IMR-90 (cell line): ENCODE data around the gene DDX41. TPM values are rescaled to one million over a fixed set of nuclear protein-coding genes. Genes with fewer than 3 reads are reported as not detected.

Source experiments
- ATAC-seq: fragments of 200-7000 bp; cut with Tn5 transposase; 2 replicates; pipeline ENCODE4 v1.9.1; 2020; ENCODE audit warnings: low read depth, mild to moderate bottlenecking, moderate library complexity
- BruUV-seq: library from RNA; stranded (reverse); fragments of 400-500 nt; replicated peaks from 2 replicates; lab custom pipeline; 2021; lab: Mats Ljungman, UMichigan
- CTCF ChIA-PET: fragments of 300-600 bp; formaldehyde crosslinking; extraction: SDS; loops from one replicate; lab custom pipeline; 2021; ENCODE audit warnings: antibody characterized with exemption; lab: Yijun Ruan, JAX
- POLR2A ChIA-PET: fragments of 300-600 bp; sonication (Branson Sonifier 250); formaldehyde crosslinking; loops from one replicate; lab custom pipeline; 2022; ENCODE audit warnings: antibody characterized with exemption; ENCODE audit not compliant: unreplicated experiment; lab: Charles Lee
- DNase-seq: peaks from one replicate; pipeline ENCODE4 v3.0.0; 2013
- H2AFZ ChIP-seq: replicated peaks from 2 replicates; pipeline ENCODE3; 2013; ENCODE audit warnings: low read length, mild to moderate bottlenecking; ENCODE audit not compliant: poor library complexity
- H2AK5ac ChIP-seq: 2 replicates; pipeline ENCODE4 v1.6.1; 2013; ENCODE audit warnings: low read depth, low read length, inconsistent platforms
- H2AK9ac ChIP-seq: replicated peaks from 2 replicates; pipeline ENCODE3; 2013; ENCODE audit warnings: mild to moderate bottlenecking, low read depth, low read length, moderate library complexity; ENCODE audit not compliant: poor library complexity
- H2BK120ac ChIP-seq: 2 replicates; pipeline ENCODE4 v1.6.1; 2013; ENCODE audit warnings: low read depth, low read length, inconsistent platforms
- H2BK15ac ChIP-seq: 3 replicates; pipeline ENCODE4 v1.6.1; 2013; ENCODE audit warnings: low read depth, low read length, inconsistent platforms
- H2BK20ac ChIP-seq: 2 replicates; pipeline ENCODE4 v1.6.1; 2013; ENCODE audit warnings: low read depth, mild to moderate bottlenecking, inconsistent platforms, low read length, moderate library complexity
- H2BK5ac ChIP-seq: 2 replicates; pipeline ENCODE4 v1.6.1; 2013; ENCODE audit warnings: mild to moderate bottlenecking, low read depth, low read length, inconsistent platforms; ENCODE audit not compliant: poor library complexity, severe bottlenecking
- H3K14ac ChIP-seq: replicated peaks from 2 replicates; pipeline ENCODE4 v1.6.1; 2013; ENCODE audit warnings: low read depth, low read length, inconsistent platforms
- H3K18ac ChIP-seq: 2 replicates; pipeline ENCODE4 v1.6.1; 2013; ENCODE audit warnings: low read depth, low read length, control low read depth
- H3K23ac ChIP-seq: 2 replicates; pipeline ENCODE4 v1.6.1; 2013; ENCODE audit warnings: low read depth, low read length, inconsistent platforms
- H3K27ac ChIP-seq: 2 replicates; pipeline ENCODE4 v1.5.1; 2013; ENCODE audit warnings: mild to moderate bottlenecking, control low read depth, low read length; ENCODE audit not compliant: insufficient read depth
- H3K27me3 ChIP-seq: 2 replicates; pipeline ENCODE4 v1.6.1; 2013; ENCODE audit warnings: low read length; ENCODE audit not compliant: control insufficient read depth, insufficient read depth
- H3K36me3 ChIP-seq: 2 replicates; pipeline ENCODE4 v1.6.1; 2013; ENCODE audit warnings: low read length, mixed read lengths; ENCODE audit not compliant: control insufficient read depth, insufficient read depth
- H3K4ac ChIP-seq: 2 replicates; pipeline ENCODE4 v1.6.1; 2013; ENCODE audit warnings: low read depth, low read length, inconsistent platforms
- H3K4me1 ChIP-seq: 2 replicates; pipeline ENCODE4 v1.6.1; 2013; ENCODE audit warnings: low read length, mixed read lengths; ENCODE audit not compliant: control insufficient read depth, insufficient read depth
- H3K4me2 ChIP-seq: 2 replicates; pipeline ENCODE4 v1.6.1; 2013; ENCODE audit warnings: low read depth, mild to moderate bottlenecking, control low read depth, low read length, moderate library complexity
- H3K4me3 ChIP-seq: 2 replicates; pipeline ENCODE4 v1.5.1; 2013; ENCODE audit warnings: low read depth, mild to moderate bottlenecking, control low read depth, low read length, moderate library complexity; ENCODE audit not compliant: insufficient read depth
- H3K56ac ChIP-seq: 2 replicates; pipeline ENCODE4 v1.6.1; 2013; ENCODE audit warnings: low read length, inconsistent platforms; ENCODE audit not compliant: insufficient read depth; ENCODE audit errors: extremely low read depth
- H3K79me1 ChIP-seq, 2 experiments: 2 replicates each; pipeline ENCODE4 v1.6.1; 2013; ENCODE audit warnings: low read length in 2 of 2, inconsistent platforms in 1 of 2, low read depth in 1 of 2
- H3K9ac ChIP-seq: 2 replicates; pipeline ENCODE4 v1.6.1; 2013; ENCODE audit warnings: low read depth, low read length, control low read depth
- H3K9me1 ChIP-seq: 2 replicates; pipeline ENCODE4 v1.6.1; 2013; ENCODE audit warnings: low read length, inconsistent platforms; ENCODE audit not compliant: insufficient read depth
- H3K9me3 ChIP-seq: 2 replicates; pipeline ENCODE4 v1.6.1; 2013; ENCODE audit warnings: low read length; ENCODE audit not compliant: control insufficient read depth, insufficient read depth
- H4K20me1 ChIP-seq: 2 replicates; pipeline ENCODE4 v1.6.1; 2013; ENCODE audit warnings: low read length, inconsistent platforms; ENCODE audit not compliant: insufficient read depth
- H4K5ac ChIP-seq: 2 replicates; pipeline ENCODE4 v1.6.1; 2013; ENCODE audit warnings: mild to moderate bottlenecking, low read depth, low read length, control low read depth
- H4K8ac ChIP-seq, 2 experiments: 2 replicates each; pipeline ENCODE4 v1.6.1; 2013; ENCODE audit warnings: low read depth in 2 of 2, low read length in 2 of 2, control low read depth in 1 of 2, inconsistent platforms in 1 of 2
- H4K91ac ChIP-seq: 2 replicates; pipeline ENCODE4 v1.6.1; 2013; ENCODE audit warnings: low read depth, low read length, inconsistent platforms; ENCODE audit not compliant: insufficient read depth
- BHLHE40 ChIP-seq: fragments of 150-350 bp; IDR thresholded peaks from 2 replicates; pipeline ENCODE4 v1.6.1; 2016; ENCODE audit warnings: mild to moderate bottlenecking, low read depth, low read length
- CEBPB ChIP-seq: IDR thresholded peaks from 2 replicates; pipeline ENCODE4 v1.6.1; 2012; ENCODE audit warnings: low read depth, low read length, improper control_type of control experiment
- CHD1 ChIP-seq: IDR thresholded peaks from 2 replicates; pipeline ENCODE4 v1.6.1; 2012; ENCODE audit warnings: low read depth, low read length, improper control_type of control experiment
- FOS ChIP-seq: fragments of 150-350 bp; IDR thresholded peaks from 2 replicates; pipeline ENCODE4 v1.6.1; 2016; ENCODE audit warnings: low read depth, low read length
- MAFK ChIP-seq: IDR thresholded peaks from 2 replicates; pipeline ENCODE4 v1.6.1; 2012; ENCODE audit warnings: low read depth, low read length, improper control_type of control experiment
- MAZ ChIP-seq: IDR thresholded peaks from 2 replicates; pipeline ENCODE4 v1.6.1; 2012; ENCODE audit warnings: low read depth, mild to moderate bottlenecking, low read length, improper control_type of control experiment, moderate library complexity, borderline replicate concordance
- MXI1 ChIP-seq: IDR thresholded peaks from 2 replicates; pipeline ENCODE4 v1.6.1; 2012; ENCODE audit warnings: low read depth, mild to moderate bottlenecking, low read length, moderate library complexity, borderline replicate concordance
- NFE2L2 ChIP-seq: fragments of 150-350 bp; IDR thresholded peaks from 2 replicates; pipeline ENCODE4 v1.6.1; 2016; ENCODE audit warnings: low read depth, mild to moderate bottlenecking, low read length
- POLR2A ChIP-seq: IDR thresholded peaks from 2 replicates; pipeline ENCODE4 v1.6.1; 2012; ENCODE audit warnings: mild to moderate bottlenecking, low read depth, low read length
- RAD21 ChIP-seq: IDR thresholded peaks from 2 replicates; pipeline ENCODE4 v1.6.1; 2012; ENCODE audit warnings: low read length, improper control_type of control experiment
- RCOR1 ChIP-seq: IDR thresholded peaks from 2 replicates; pipeline ENCODE4 v1.6.1; 2012; ENCODE audit warnings: mild to moderate bottlenecking, low read length, improper control_type of control experiment; ENCODE audit not compliant: insufficient replicate concordance
- RFX5 ChIP-seq: IDR thresholded peaks from 2 replicates; pipeline ENCODE4 v1.8.0; 2012; ENCODE audit warnings: low read depth, mild to moderate bottlenecking, low read length, moderate library complexity
- SMC3 ChIP-seq: fragments of 150-350 bp; IDR thresholded peaks from 2 replicates; pipeline ENCODE4 v1.6.1; 2016; ENCODE audit warnings: low read depth, mild to moderate bottlenecking, antibody characterized with exemption, low read length, moderate library complexity
- WGBS, 2 experiments: methylation state at CpG; one replicate each; pipeline versions ENCODE4 v1.1.5 to v1.1.7; 2013; ENCODE audit warnings: missing lambda C conversion rate in 2 of 2; ENCODE audit not compliant: insufficient read length in 1 of 2; ENCODE audit errors: extremely low coverage in 2 of 2; 5-methylcytosine and 5-hydroxymethylcytosine counted together
- dilution Hi-C: fragments of 300-500 bp; cut with HindIII; formaldehyde crosslinking; loops from one replicate; pipeline ENCODE4 v1.14.3; 2018; ENCODE audit warnings: low sequenced_read_pairs; ENCODE audit not compliant: unreplicated experiment
- in situ Hi-C: fragments of 300-500 bp; cut with MboI; formaldehyde crosslinking; loops from 3 replicates; pipeline ENCODE4 v1.14.3; 2019; ENCODE audit warnings: low sequenced_read_pairs, inconsistent platforms, mixed read lengths
- intact Hi-C: fragments of 100-400 bp; cut with micrococcal nuclease; formaldehyde crosslinking; loops from 2 replicates; pipeline ENCODE4 v1.10.0; 2022
- polyA plus RNA-seq, 3 experiments: library from polyadenylated mRNA; depleted of rRNA; stranded (reverse); fragments of >200 nt; gene quantifications; 2 replicates each; pipeline ENCODE4 v1.2.3, GENCODE V29; 2012; ENCODE audit warnings: low replicate concordance in 1 of 3
- total RNA-seq: library from RNA; depleted of rRNA; stranded (reverse); fragments of >200 nt; gene quantifications from 2 replicates; pipeline ENCODE4 v1.2.3, GENCODE V29; 2012
- TF ChIP-seq, protein P1 (sequence below): fragments of 150-350 bp; IDR thresholded peaks from 2 replicates; pipeline ENCODE4 v1.6.1; 2016; ENCODE audit warnings: low read depth, mild to moderate bottlenecking, low read length, moderate library complexity, borderline replicate concordance
- TF ChIP-seq, protein P2 (sequence below): fragments of 150-350 bp; IDR thresholded peaks from 2 replicates; pipeline ENCODE4 v1.6.1; 2017; ENCODE audit warnings: mild to moderate bottlenecking, antibody characterized with exemption, low read length, low read depth
- TF ChIP-seq, protein P3 (sequence below): conservative IDR thresholded peaks from 2 replicates; pipeline ENCODE4 v1.5.1; 2012; ENCODE audit warnings: mild to moderate bottlenecking, low read depth, low read length, improper control_type of control experiment

The DDX41 gene
- total and polyA plus RNA-seq, 2 of the 4 experiments (the other 2 are of a cell fraction): 130 to 170 TPM

DNA sequence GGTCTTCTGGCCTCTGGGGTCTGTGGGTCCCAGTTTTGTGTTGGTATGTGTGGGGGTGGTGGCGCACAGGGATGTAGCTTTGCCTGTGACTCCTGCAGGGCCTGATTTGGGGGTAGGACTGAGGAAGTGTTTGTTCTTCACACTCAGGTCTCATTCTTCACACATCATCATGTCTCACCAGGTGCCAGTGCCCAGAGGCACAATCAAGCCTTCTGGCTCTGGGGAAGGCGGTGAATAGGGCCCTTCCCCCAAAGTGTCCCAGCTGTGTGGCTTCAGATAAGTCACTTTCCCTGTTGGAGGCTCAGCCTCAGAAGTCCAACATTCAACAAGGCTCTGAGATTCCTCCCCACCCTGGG is 48.5 kb downstream of the DDX41 start:
- Histone ChIP-seq H3K9ac (no peak overlapping the region), H2BK15ac (no peak overlapping the region), H3K14ac (no peak overlapping the region; the same call in 1 of the 2 replicates), H3K23ac (peak overlapping the region; percentile 39; the same call in 1 of the 2 replicates), H4K8ac (no peak overlapping the region), H2AK9ac (peak overlapping the region; percentile 79), H2BK20ac (no peak overlapping the region), H3K36me3 (peaks cover 55% of the 10 kb centered on the region), H3K9me1 (peaks cover 35% of the 10 kb centered on the region), H3K4me1 (peaks cover 35% of the 10 kb centered on the region), H3K27me3 (no peaks in the 10 kb centered on the region), H2BK5ac (peak overlapping the region; percentile 34), H3K4me2 (no peak overlapping the region), H3K27ac (no peak overlapping the region), H4K91ac (no peak overlapping the region), H3K56ac (no peak overlapping the region), H3K4me3 (no peak overlapping the region), H3K18ac (no peak overlapping the region), H4K20me1 (peaks cover 73% of the 10 kb centered on the region), H2AK5ac (peak overlapping the region; percentile 21; the same call in 1 of the 2 replicates), H2AFZ (peak overlapping the region; percentile 23), H3K4ac (peak overlapping the region; percentile 63), H4K5ac (no peak overlapping the region), H3K79me1 (peaks cover 30 to 79% of the 10 kb centered on the region in 2 experiments), H3K9me3 (no peaks in the 10 kb centered on the region), H2BK120ac (0 out of 2 replicates have a peak overlapping the region, but pooled peaks have one; percentile 32)
- ATAC-seq (no peak), DNase-seq (no peak)
- in situ Hi-C loops: no loop called here
- BruUV-seq: no TSS peak
- TF ChIP-seq RCOR1 (no peak), RAD21 (no peak), MXI1 (no peak), SMC3 (no peak), CHD1 (no peak), MAZ (no peak), CEBPB (no peak), POLR2A (no peak), NFE2L2 (no peak), MAFK (no peak), BHLHE40 (no peak), FOS (no peak), RFX5 (no peak)
- TF ChIP-seq, protein P1, sequence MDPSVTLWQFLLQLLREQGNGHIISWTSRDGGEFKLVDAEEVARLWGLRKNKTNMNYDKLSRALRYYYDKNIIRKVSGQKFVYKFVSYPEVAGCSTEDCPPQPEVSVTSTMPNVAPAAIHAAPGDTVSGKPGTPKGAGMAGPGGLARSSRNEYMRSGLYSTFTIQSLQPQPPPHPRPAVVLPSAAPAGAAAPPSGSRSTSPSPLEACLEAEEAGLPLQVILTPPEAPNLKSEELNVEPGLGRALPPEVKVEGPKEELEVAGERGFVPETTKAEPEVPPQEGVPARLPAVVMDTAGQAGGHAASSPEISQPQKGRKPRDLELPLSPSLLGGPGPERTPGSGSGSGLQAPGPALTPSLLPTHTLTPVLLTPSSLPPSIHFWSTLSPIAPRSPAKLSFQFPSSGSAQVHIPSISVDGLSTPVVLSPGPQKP: no peak
- TF ChIP-seq, protein P2, sequence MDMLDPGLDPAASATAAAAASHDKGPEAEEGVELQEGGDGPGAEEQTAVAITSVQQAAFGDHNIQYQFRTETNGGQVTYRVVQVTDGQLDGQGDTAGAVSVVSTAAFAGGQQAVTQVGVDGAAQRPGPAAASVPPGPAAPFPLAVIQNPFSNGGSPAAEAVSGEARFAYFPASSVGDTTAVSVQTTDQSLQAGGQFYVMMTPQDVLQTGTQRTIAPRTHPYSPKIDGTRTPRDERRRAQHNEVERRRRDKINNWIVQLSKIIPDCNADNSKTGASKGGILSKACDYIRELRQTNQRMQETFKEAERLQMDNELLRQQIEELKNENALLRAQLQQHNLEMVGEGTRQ: no peak
- TF ChIP-seq, protein P3, sequence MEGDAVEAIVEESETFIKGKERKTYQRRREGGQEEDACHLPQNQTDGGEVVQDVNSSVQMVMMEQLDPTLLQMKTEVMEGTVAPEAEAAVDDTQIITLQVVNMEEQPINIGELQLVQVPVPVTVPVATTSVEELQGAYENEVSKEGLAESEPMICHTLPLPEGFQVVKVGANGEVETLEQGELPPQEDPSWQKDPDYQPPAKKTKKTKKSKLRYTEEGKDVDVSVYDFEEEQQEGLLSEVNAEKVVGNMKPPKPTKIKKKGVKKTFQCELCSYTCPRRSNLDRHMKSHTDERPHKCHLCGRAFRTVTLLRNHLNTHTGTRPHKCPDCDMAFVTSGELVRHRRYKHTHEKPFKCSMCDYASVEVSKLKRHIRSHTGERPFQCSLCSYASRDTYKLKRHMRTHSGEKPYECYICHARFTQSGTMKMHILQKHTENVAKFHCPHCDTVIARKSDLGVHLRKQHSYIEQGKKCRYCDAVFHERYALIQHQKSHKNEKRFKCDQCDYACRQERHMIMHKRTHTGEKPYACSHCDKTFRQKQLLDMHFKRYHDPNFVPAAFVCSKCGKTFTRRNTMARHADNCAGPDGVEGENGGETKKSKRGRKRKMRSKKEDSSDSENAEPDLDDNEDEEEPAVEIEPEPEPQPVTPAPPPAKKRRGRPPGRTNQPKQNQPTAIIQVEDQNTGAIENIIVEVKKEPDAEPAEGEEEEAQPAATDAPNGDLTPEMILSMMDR: no peak
- dilution Hi-C loops: no loop called here
- CTCF ChIA-PET: interaction anchor here (1.3 to 1.7 kb wide), 2 partner anchors 11 to 64 kb away, joined by 3 to 5 read pairs; no protein-coding TSS in a partner anchor
- intact Hi-C loops: no loop called here
- WGBS, 2 experiments: no CpG with 5 or more reads among the region's 2 CpGs
- POLR2A ChIA-PET: interaction anchor here (0.6 kb wide), 1 partner anchor 11 kb away, joined by 3 read pairs; no protein-coding TSS in a partner anchor
